ENCODE measurements around the gene RALGDS.

The RALGDS gene

DNA sequence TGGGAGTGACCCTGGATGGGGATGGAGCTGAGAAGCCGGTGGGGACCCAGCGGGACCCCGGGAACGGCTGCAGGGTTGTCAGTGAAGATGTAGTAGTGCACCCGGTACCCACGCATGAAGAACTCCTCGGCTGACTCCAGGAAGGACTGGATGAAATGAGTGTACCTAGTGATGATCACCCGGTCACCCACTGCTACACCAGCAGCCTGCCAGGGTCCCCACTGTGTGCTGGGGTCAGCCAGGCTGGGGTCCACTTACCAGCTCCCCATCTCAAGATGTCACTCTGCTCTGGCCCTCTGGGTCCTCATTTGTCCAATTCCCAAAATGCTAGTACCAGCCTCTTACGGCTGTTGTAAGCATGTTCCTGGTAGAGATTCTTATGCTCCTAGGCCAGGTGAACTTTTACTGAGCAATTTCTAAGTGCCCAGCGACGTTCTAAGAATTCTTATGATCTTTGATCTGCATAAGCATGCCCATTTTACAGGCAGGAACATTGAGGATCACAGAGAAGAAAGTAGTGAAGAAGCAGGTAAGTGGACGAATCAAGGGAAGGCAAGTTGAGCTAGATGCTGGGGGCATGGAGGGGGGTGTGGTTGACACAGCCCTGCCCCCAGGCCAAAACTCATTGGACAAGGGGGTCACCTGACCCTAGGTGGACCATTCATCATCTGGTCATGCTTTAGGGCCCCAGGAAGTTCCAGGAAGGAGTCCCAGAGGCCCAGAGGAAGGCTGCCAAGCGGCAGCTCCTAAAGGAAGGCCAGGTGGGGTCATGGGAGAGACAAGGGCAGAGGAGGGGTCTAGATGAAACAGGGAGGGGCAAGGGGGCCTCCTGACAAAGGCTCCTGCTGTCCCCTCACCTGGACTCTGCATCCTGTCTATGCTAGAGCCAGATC, 33.3 kb upstream of the RALGDS start:
- Histone ChIP-seq H3K4me2 (ENCODE audit: low read length) (no peak overlapping the region), H3K4me3 (ENCODE audit: low read length) (no peak overlapping the region), H3K9ac (ENCODE audit: low read length) (no peak overlapping the region), H3K36me3 (replicated peaks; ENCODE audit: low read depth, low read length) (no peaks in the 10 kb centered on the region), H3K27me3 (ENCODE audit: low read depth, low read length) (no peaks in the 10 kb centered on the region), H3K4me1 (ENCODE audit: low read length) (no peaks in the 10 kb centered on the region; the same call in 1 of the 2 replicates), H4K20me1 (ENCODE audit: insufficient read depth, low read length) (no peaks in the 10 kb centered on the region), H2AFZ (ENCODE audit: low read depth, low read length) (no peak overlapping the region), H3K9me3 (ENCODE audit: insufficient read depth, low read length) (no peaks in the 10 kb centered on the region), H3K79me2 (ENCODE audit: low read length) (no peaks in the 10 kb centered on the region), H3K27ac (ENCODE audit: low read length) (no peak overlapping the region)
- no peak for TF ChIP-seq EZH2phosphoT487 (IDR thresholded peaks at IDR 0.05; ENCODE audit: low read depth)
- TF ChIP-seq, protein P1, sequence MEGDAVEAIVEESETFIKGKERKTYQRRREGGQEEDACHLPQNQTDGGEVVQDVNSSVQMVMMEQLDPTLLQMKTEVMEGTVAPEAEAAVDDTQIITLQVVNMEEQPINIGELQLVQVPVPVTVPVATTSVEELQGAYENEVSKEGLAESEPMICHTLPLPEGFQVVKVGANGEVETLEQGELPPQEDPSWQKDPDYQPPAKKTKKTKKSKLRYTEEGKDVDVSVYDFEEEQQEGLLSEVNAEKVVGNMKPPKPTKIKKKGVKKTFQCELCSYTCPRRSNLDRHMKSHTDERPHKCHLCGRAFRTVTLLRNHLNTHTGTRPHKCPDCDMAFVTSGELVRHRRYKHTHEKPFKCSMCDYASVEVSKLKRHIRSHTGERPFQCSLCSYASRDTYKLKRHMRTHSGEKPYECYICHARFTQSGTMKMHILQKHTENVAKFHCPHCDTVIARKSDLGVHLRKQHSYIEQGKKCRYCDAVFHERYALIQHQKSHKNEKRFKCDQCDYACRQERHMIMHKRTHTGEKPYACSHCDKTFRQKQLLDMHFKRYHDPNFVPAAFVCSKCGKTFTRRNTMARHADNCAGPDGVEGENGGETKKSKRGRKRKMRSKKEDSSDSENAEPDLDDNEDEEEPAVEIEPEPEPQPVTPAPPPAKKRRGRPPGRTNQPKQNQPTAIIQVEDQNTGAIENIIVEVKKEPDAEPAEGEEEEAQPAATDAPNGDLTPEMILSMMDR (IDR thresholded peaks at IDR 0.05; ENCODE audit: low read depth, low read length), result no peak

DNA sequence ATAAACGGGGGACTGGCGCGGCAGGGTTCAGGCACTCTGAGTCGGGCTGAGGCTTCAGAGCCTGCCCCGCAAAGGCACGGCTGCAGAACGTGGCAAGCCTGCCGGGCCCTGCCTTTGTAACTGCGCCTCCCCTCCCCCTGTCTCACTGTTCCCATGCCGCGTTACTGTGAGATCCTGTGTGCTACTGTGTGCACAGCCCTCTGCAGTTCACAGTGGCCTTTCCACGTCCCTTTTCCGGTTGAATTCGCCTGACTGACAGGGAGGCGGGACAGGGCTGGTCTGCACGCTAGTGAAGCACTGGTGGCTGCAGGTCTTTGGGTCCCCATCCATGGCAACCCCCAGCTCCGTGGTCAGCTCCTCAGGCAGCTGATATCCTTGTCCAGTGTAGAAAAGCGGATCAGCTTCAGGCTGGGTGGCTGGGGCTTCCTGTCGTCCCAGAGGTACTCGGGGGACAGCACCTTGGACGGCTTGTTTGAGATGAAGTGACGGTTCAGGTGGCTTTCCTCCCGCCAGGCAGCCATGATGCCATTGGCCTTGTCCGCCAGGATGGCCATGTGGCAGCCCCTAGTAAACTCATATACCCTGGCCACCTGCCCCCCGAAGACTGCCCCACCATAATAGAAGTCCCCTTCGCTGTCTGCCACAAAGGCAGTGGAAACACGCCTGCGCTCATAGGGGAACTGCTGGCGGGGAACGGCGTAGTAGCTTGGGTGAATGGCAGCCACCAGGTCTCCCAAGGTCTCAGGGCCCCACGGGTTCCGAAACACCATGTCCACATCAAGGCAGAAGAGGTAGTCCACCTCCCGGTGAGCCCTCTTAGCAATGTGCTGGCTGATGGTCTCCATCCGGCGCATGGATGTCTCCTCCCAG, 32.4 kb upstream of the RALGDS start:
- no peak for TF ChIP-seq EZH2phosphoT487 (IDR thresholded peaks at IDR 0.05; ENCODE audit: low read depth)
- TF ChIP-seq, protein P1 (IDR thresholded peaks at IDR 0.05; ENCODE audit: low read depth, low read length), result no peak
- Histone ChIP-seq H3K9me3 (ENCODE audit: insufficient read depth, low read length) (no peaks in the 10 kb centered on the region), H3K4me2 (ENCODE audit: low read length) (no peak overlapping the region), H3K9ac (ENCODE audit: low read length) (no peak overlapping the region), H3K27ac (ENCODE audit: low read length) (no peak overlapping the region), H4K20me1 (ENCODE audit: insufficient read depth, low read length) (no peaks in the 10 kb centered on the region), H3K4me3 (ENCODE audit: low read length) (no peak overlapping the region), H3K27me3 (ENCODE audit: low read depth, low read length) (no peaks in the 10 kb centered on the region), H3K36me3 (replicated peaks; ENCODE audit: low read depth, low read length) (no peaks in the 10 kb centered on the region), H3K4me1 (ENCODE audit: low read length) (no peaks in the 10 kb centered on the region; the same call in 1 of the 2 replicates), H2AFZ (ENCODE audit: low read depth, low read length) (no peak overlapping the region), H3K79me2 (ENCODE audit: low read length) (peaks cover 4% of the 10 kb centered on the region)

GRCh38 chr9:133151601-133152525, 30.8 kb upstream of the RALGDS start:
- H3K79me2 ChIP-seq (ENCODE audit: low read length), result peaks cover 20% of the 10 kb centered on the region
- H3K36me3 ChIP-seq (replicated peaks; ENCODE audit: low read depth, low read length), result no peaks in the 10 kb centered on the region
- TF ChIP-seq EZH2phosphoT487 (IDR thresholded peaks at IDR 0.05; ENCODE audit: low read depth), result no peak
- TF ChIP-seq, protein P1 (IDR thresholded peaks at IDR 0.05; ENCODE audit: low read depth, low read length), result no peak
- H3K9ac ChIP-seq (ENCODE audit: low read length), result no peak overlapping the region
- H3K4me3 ChIP-seq (ENCODE audit: low read length), result no peak overlapping the region
- H3K9me3 ChIP-seq (ENCODE audit: insufficient read depth, low read length), result no peaks in the 10 kb centered on the region
- peaks cover 4% of the 10 kb centered on the region; the same call in 1 of the 2 replicates for H3K4me1 ChIP-seq (ENCODE audit: low read length)
- H3K4me2 ChIP-seq (ENCODE audit: low read length), result no peak overlapping the region
- no peak overlapping the region for H2AFZ ChIP-seq (ENCODE audit: low read depth, low read length)
- H3K27ac ChIP-seq (ENCODE audit: low read length), result no peak overlapping the region
- H3K27me3 ChIP-seq (ENCODE audit: low read depth, low read length), result no peaks in the 10 kb centered on the region
- peaks cover 7% of the 10 kb centered on the region for H4K20me1 ChIP-seq (ENCODE audit: insufficient read depth, low read length)
